B cell (primary cell): ENCODE measurements around the gene FAM118B.

Experiments
- CTCF ChIP-seq: fragments of 200-600 bp; IDR thresholded peaks from one replicate; pipeline ENCODE4 v1.8.0; 2022; ENCODE audit warnings: antibody characterized with exemption, mild to moderate bottlenecking
- EZH2 ChIP-seq: IDR thresholded peaks from 2 replicates; pipeline ENCODE4 v1.6.1; 2012; ENCODE audit warnings: borderline replicate concordance, low read depth, mild to moderate bottlenecking, moderate library complexity, low read length; ENCODE audit not compliant: insufficient read depth, poor library complexity, severe bottlenecking

GRCh38 chr11:126169291-126169690, 42.3 kb upstream of the FAM118B start:
- TF ChIP-seq CTCF = no peak
- TF ChIP-seq EZH2 = no peak
